Progenitor cell of endocrine pancreas (in vitro differentiated cells): ENCODE data around the gene SLC16A10. TPM values are rescaled to one million over a fixed set of nuclear protein-coding genes. Genes with fewer than 3 reads are reported as not detected.

ENCODE experiments used
- DNase-seq: peaks from one replicate; pipeline ENCODE4 v3.0.0; 2021; ENCODE audit warnings: low spot score; ENCODE audit not compliant: unreplicated experiment
- H3K27ac Mint-ChIP-seq: 2 replicates; pipeline ENCODE4 v1.8.0; 2021; ENCODE audit warnings: mild to moderate bottlenecking, moderate library complexity, mixed read lengths
- H3K27me3 Mint-ChIP-seq: 2 replicates; pipeline ENCODE4 v1.8.0; 2021; ENCODE audit warnings: mixed read lengths
- H3K36me3 Mint-ChIP-seq: 2 replicates; pipeline ENCODE4 v1.8.0; 2022; ENCODE audit warnings: mixed read lengths; ENCODE audit not compliant: insufficient read depth
- H3K4me1 Mint-ChIP-seq: 2 replicates; pipeline ENCODE4 v1.8.0; 2021; ENCODE audit warnings: low read depth, mixed read lengths
- H3K4me3 Mint-ChIP-seq: 2 replicates; pipeline ENCODE4 v1.8.0; 2021; ENCODE audit warnings: low read depth, mild to moderate bottlenecking, moderate library complexity, mixed read lengths
- H3K9me3 Mint-ChIP-seq: 2 replicates; pipeline ENCODE4 v1.8.0; 2021; ENCODE audit warnings: low read depth, mixed read lengths
- CTCF ChIP-seq: fragments of 200-600 bp; sonication (generic); IDR thresholded peaks from one replicate; pipeline ENCODE4 v1.5.0; 2021; ENCODE audit warnings: antibody characterized with exemption, mild to moderate bottlenecking; ENCODE audit not compliant: unreplicated experiment
- total RNA-seq: library from RNA; stranded (reverse); gene quantifications from 2 replicates; pipeline ENCODE4 v1.2.1, GENCODE V29; 2021

Gene SLC16A10
- total RNA-seq, 1 donor from 2014 or later = 7.0 TPM

- Mint-ChIP-seq H3K36me3 (no peaks in the 10 kb centered on the region), H3K9me3 (no peaks in the 10 kb centered on the region), H3K4me1 (peaks cover 8% of the 10 kb centered on the region), H3K4me3 (no peak overlapping the region), H3K27me3 (no peaks in the 10 kb centered on the region), H3K27ac (no peak overlapping the region)
- TF ChIP-seq CTCF = no peak
- no peak for DNase-seq
These were observed 86.0 kb downstream of the SLC16A10 start for GRCh38 chr6:111173341-111173740.

GRCh38 chr6:111173946-111174345 is 86.6 kb downstream of the SLC16A10 start:
- no peak overlapping the region for H3K4me3 Mint-ChIP-seq
- no peaks in the 10 kb centered on the region for H3K27me3 Mint-ChIP-seq
- no peak overlapping the region for H3K27ac Mint-ChIP-seq
- no peaks in the 10 kb centered on the region for H3K9me3 Mint-ChIP-seq
- peaks cover 8% of the 10 kb centered on the region for H3K4me1 Mint-ChIP-seq
- no peaks in the 10 kb centered on the region for H3K36me3 Mint-ChIP-seq
- no peak for DNase-seq
- no peak for TF ChIP-seq CTCF

GRCh38 chr6:111175109-111175508 is 87.8 kb downstream of the SLC16A10 start:
- peaks cover 8% of the 10 kb centered on the region for H3K4me1 Mint-ChIP-seq
- DNase-seq = no peak
- no peak for TF ChIP-seq CTCF
- no peak overlapping the region for H3K4me3 Mint-ChIP-seq
- no peak overlapping the region for H3K27ac Mint-ChIP-seq
- no peaks in the 10 kb centered on the region for H3K36me3 Mint-ChIP-seq
- no peaks in the 10 kb centered on the region for H3K27me3 Mint-ChIP-seq
- H3K9me3 Mint-ChIP-seq = no peaks in the 10 kb centered on the region

- DNase-seq = no peak
- H3K27ac Mint-ChIP-seq = peak overlapping the region; percentile 87
- H3K9me3 Mint-ChIP-seq = no peaks in the 10 kb centered on the region
- no peaks in the 10 kb centered on the region for H3K27me3 Mint-ChIP-seq
- H3K4me1 Mint-ChIP-seq = peaks cover 8% of the 10 kb centered on the region
- no peak overlapping the region for H3K4me3 Mint-ChIP-seq
- no peaks in the 10 kb centered on the region for H3K36me3 Mint-ChIP-seq
- no peak for TF ChIP-seq CTCF
These were observed 88.9 kb downstream of the SLC16A10 start for GRCh38 chr6:111176038-111176759.

- no peaks in the 10 kb centered on the region for H3K36me3 Mint-ChIP-seq
- no peak overlapping the region for H3K27ac Mint-ChIP-seq
- no peaks in the 10 kb centered on the region for H3K27me3 Mint-ChIP-seq
- TF ChIP-seq CTCF = no peak
- H3K9me3 Mint-ChIP-seq = no peaks in the 10 kb centered on the region
- H3K4me1 Mint-ChIP-seq = peaks cover 8% of the 10 kb centered on the region
- no peak overlapping the region for H3K4me3 Mint-ChIP-seq
- DNase-seq = no peak
These were observed 89.4 kb downstream of the SLC16A10 start for GRCh38 chr6:111176760-111177099.
